SU-DHL-6 (cell line): ENCODE data around the gene LDB2.

Experiments
- H2AFZ ChIP-seq: fragments of 200-600 bp; sonication (generic); 2 replicates; pipeline ENCODE4 v1.6.1; 2014; ENCODE audit warnings: low read depth, mild to moderate bottlenecking, moderate library complexity, mixed read lengths, antibody characterized with exemption, low read length; ENCODE audit not compliant: severe bottlenecking
- H3F3A ChIP-seq: fragments of 200-600 bp; shearing (Covaris generic); 2 replicates; pipeline ENCODE4 v1.6.0; 2016; ENCODE audit warnings: antibody characterized with exemption, mild to moderate bottlenecking; ENCODE audit not compliant: insufficient read depth
- H3K27ac ChIP-seq: fragments of 200-600 bp; sonication (generic); 2 replicates; pipeline ENCODE4 v1.5.1; 2016; ENCODE audit warnings: low read depth, mild to moderate bottlenecking, low read length, moderate library complexity, mixed read lengths
- H3K27me3 ChIP-seq: fragments of 200-600 bp; sonication (generic), shearing (Covaris generic); 2 replicates; pipeline ENCODE4 v1.6.0; 2014; ENCODE audit warnings: mild to moderate bottlenecking, low read length
- H3K36me3 ChIP-seq: fragments of 200-600 bp; sonication (generic); 2 replicates; pipeline ENCODE4 v1.6.1; 2014; ENCODE audit warnings: mild to moderate bottlenecking, low read length, mixed read lengths
- H3K4me2 ChIP-seq: fragments of 300-600, 200-600 bp; shearing (Covaris generic), sonication (generic); 2 replicates; pipeline ENCODE4 v1.6.0; 2014; ENCODE audit warnings: low read length, low read depth, mild to moderate bottlenecking; ENCODE audit not compliant: poor library complexity, severe bottlenecking
- H3K4me3 ChIP-seq: fragments of 200-600 bp; sonication (generic); 2 replicates; pipeline ENCODE4 v1.5.1; 2014; ENCODE audit warnings: antibody characterized with exemption, low read length, mild to moderate bottlenecking, mixed read lengths; ENCODE audit not compliant: insufficient read depth, poor library complexity, severe bottlenecking
- H3K79me2 ChIP-seq: fragments of 200-600 bp; sonication (generic); 2 replicates; pipeline ENCODE4 v1.6.1; 2014; ENCODE audit warnings: mild to moderate bottlenecking, low read length, moderate library complexity; ENCODE audit not compliant: insufficient read depth
- H3K9ac ChIP-seq: fragments of 200-600 bp; sonication (generic); 2 replicates; pipeline ENCODE4 v1.7.0; 2014; ENCODE audit warnings: mild to moderate bottlenecking, low read length
- H3K9me2 ChIP-seq: fragments of 200-600 bp; sonication (generic); replicated peaks from 2 replicates; pipeline ENCODE4 v1.6.1; 2014; ENCODE audit warnings: low read length; ENCODE audit not compliant: insufficient read depth
- H3K9me3 ChIP-seq: fragments of 200-600 bp; sonication (generic); 2 replicates; pipeline ENCODE4 v1.6.1; 2014; ENCODE audit warnings: low read length, mixed read lengths; ENCODE audit not compliant: insufficient read depth
- H4K20me1 ChIP-seq: fragments of 200-600 bp; sonication (generic); 2 replicates; pipeline ENCODE4 v1.6.1; 2014; ENCODE audit warnings: low read depth, mild to moderate bottlenecking, antibody characterized with exemption, low read length, moderate library complexity, mixed read lengths
- EZH2phosphoT487 ChIP-seq: fragments of 200-600 bp; sonication (generic), shearing (Covaris generic); conservative IDR thresholded peaks from 2 replicates; pipeline ENCODE4 v1.6.1; 2018; ENCODE audit warnings: mild to moderate bottlenecking, antibody characterized with exemption, low read length, moderate library complexity, mixed read lengths
- TF ChIP-seq, protein P1 (sequence below): fragments of 200-600 bp; sonication (generic); IDR thresholded peaks from one replicate; pipeline ENCODE4 v1.5.1; 2017; ENCODE audit warnings: antibody characterized with exemption, mild to moderate bottlenecking, low read length, moderate library complexity; ENCODE audit not compliant: insufficient read depth, poor library complexity, severe bottlenecking

LDB2 gene

DNA sequence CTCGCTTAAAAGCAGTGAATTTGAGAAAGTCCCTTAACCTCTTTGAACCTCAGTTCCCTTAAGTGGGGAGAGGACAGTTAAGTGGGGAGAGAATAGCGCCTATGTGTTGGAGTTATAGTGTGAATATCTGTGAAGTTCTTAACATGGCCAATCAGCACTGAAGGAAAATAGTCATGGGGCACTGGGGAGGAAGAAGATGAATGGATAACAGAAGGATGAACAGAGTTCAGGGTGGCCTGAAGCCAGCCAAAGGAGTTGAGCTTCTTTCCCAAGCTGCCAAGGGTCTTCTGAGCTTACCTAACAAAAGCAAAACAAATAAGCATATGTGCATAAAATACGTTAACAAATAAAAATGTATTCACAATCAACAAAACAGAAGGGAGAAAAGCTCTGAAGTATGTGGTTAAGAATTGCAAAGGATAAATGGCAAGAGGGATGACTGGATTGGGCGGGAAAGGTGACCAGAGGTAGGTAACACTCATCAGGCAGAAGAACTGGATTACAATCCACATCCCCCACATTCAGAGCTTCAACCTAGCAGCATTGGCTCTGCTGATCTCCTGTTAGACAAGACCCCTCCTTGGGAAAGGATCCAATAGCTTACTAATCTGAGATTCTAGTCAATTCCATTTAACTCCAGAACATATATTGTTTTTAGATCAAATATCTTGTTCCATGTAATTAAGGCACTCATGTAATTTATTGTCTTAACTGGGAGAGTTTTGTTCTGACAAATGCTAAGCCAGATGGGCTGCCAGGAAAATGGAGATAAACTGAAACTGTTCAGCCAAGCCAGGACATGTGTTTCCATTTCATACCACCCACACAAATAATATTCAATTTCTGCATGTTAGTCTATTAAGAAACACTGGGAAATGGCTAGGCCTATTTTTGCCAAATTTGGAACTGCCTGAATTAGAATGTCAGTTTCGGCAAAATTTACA lies 221.2 kb downstream of the LDB2 start:
- no peaks in the 10 kb centered on the region for H3F3A ChIP-seq
- no peaks in the 10 kb centered on the region for H3K79me2 ChIP-seq
- H4K20me1 ChIP-seq: no peaks in the 10 kb centered on the region
- H3K36me3 ChIP-seq: no peaks in the 10 kb centered on the region
- no peaks in the 10 kb centered on the region for H3K9me3 ChIP-seq
- no peak overlapping the region for H3K9ac ChIP-seq
- H3K4me3 ChIP-seq: no peak overlapping the region
- H3K4me2 ChIP-seq: no peak overlapping the region
- no peak overlapping the region for H3K27ac ChIP-seq
- no peak overlapping the region for H2AFZ ChIP-seq
- H3K9me2 ChIP-seq: no peaks in the 10 kb centered on the region
- H3K27me3 ChIP-seq: no peaks in the 10 kb centered on the region
- TF ChIP-seq, protein P1, sequence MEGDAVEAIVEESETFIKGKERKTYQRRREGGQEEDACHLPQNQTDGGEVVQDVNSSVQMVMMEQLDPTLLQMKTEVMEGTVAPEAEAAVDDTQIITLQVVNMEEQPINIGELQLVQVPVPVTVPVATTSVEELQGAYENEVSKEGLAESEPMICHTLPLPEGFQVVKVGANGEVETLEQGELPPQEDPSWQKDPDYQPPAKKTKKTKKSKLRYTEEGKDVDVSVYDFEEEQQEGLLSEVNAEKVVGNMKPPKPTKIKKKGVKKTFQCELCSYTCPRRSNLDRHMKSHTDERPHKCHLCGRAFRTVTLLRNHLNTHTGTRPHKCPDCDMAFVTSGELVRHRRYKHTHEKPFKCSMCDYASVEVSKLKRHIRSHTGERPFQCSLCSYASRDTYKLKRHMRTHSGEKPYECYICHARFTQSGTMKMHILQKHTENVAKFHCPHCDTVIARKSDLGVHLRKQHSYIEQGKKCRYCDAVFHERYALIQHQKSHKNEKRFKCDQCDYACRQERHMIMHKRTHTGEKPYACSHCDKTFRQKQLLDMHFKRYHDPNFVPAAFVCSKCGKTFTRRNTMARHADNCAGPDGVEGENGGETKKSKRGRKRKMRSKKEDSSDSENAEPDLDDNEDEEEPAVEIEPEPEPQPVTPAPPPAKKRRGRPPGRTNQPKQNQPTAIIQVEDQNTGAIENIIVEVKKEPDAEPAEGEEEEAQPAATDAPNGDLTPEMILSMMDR: no peak
- TF ChIP-seq EZH2phosphoT487: no peak

DNA sequence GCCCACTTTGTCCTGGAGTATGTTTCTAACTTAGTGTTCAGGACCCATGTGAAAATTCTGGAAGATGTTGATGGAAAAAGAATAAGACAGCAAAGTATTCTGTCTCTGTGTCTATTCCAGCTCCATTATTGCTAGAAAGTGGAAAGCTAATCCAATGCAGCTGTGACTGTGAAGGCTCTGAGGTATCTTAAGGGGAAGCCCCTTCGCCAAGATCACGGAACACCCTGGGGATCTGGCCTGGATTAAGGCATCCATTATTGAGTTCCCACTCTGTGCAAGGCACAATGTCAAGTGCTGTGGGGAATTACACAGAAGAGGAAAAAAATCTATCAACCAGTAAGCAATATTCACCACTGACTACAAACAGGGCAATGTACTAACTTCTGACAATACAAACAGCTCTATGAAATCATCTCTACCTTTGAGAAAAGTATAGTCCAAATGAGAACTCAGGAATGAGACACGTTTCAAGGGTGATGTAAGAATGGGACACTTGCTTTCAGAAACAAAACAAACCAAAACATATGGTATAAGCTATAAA lies 222.1 kb downstream of the LDB2 start:
- H3K79me2 ChIP-seq: no peaks in the 10 kb centered on the region
- no peaks in the 10 kb centered on the region for H3K27me3 ChIP-seq
- H3K36me3 ChIP-seq: no peaks in the 10 kb centered on the region
- no peak overlapping the region for H3K27ac ChIP-seq
- H3K9me3 ChIP-seq: no peaks in the 10 kb centered on the region
- H3K9ac ChIP-seq: no peak overlapping the region
- H3K4me2 ChIP-seq: no peak overlapping the region
- no peaks in the 10 kb centered on the region for H3F3A ChIP-seq
- no peaks in the 10 kb centered on the region for H3K9me2 ChIP-seq
- H3K4me3 ChIP-seq: no peak overlapping the region
- H2AFZ ChIP-seq: no peak overlapping the region
- TF ChIP-seq, protein P1: no peak
- TF ChIP-seq EZH2phosphoT487: no peak
- H4K20me1 ChIP-seq: no peaks in the 10 kb centered on the region

DNA sequence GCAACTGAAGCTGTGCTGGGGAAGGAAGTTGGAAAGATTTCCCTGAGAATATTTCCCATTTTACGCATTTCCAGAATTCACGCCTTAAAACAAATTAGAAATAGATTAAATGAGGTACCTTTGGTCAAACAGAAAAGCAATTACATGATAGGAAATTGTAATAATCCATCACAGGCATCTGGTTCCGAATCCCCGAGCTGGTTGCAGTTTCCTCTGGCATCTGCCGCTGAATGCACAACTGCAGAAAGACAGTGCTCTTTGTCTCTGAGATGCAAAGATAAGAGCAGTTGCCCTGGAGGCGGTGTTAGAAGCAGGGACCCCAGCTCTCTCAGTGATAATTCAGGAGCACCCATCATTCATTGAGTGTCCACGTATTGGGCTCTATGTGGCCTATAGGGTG lies 224.4 kb downstream of the LDB2 start:
- Histone ChIP-seq H3K9me2 (no peaks in the 10 kb centered on the region), H3K27me3 (no peaks in the 10 kb centered on the region), H3K4me2 (no peak overlapping the region), H3F3A (no peaks in the 10 kb centered on the region), H3K4me3 (no peak overlapping the region), H3K79me2 (no peaks in the 10 kb centered on the region), H3K36me3 (no peaks in the 10 kb centered on the region), H3K9ac (no peak overlapping the region), H4K20me1 (no peaks in the 10 kb centered on the region), H2AFZ (no peak overlapping the region), H3K27ac (no peak overlapping the region), H3K9me3 (no peaks in the 10 kb centered on the region)
- TF ChIP-seq, protein P1: no peak
- no peak for TF ChIP-seq EZH2phosphoT487
